ENCODE results near the gene CRACDL.

CRACDL gene

DNA sequence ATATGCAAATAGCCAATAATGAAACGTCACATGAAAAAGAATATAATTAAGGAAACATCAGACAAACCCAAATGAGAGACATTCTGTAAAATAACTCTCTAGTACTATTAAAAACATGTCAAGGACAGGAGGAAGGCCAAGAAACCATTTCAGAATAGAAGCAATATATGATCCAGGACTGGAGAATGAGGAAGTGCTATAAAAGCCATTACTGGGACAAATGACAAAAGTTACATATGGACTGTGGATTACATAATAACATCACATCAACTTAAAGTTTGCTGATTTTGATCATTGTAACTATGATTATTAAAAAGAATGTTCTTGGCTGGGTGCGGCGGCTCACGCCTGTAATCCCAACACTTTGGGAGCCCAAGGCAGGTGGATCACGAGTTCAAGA lies 81.3 kb downstream of the CRACDL start:
- Histone ChIP-seq H3K79me2 (ENCODE audit: control insufficient read depth, insufficient read depth, low read length, unreplicated experiment) (no peaks in the 10 kb centered on the region), H3K27me3 (ENCODE audit: insufficient read depth, low read length) (no peaks in the 10 kb centered on the region), H3K4me1 (ENCODE audit: control insufficient read depth, insufficient read depth, low read length, unreplicated experiment) (no peaks in the 10 kb centered on the region), H2AFZ (ENCODE audit: low read length, unreplicated experiment) (no peak overlapping the region), H3K4me3 (ENCODE audit: low read depth, low read length) (no peak overlapping the region), H3K36me3 (ENCODE audit: insufficient read depth, low read length) (no peaks in the 10 kb centered on the region), H3K27ac (ENCODE audit: low read depth, low read length) (no peak overlapping the region)

- Histone ChIP-seq H2AFZ (ENCODE audit: low read length, unreplicated experiment) (no peak overlapping the region), H3K4me1 (ENCODE audit: control insufficient read depth, insufficient read depth, low read length, unreplicated experiment) (peaks cover 3% of the 10 kb centered on the region), H3K27ac (ENCODE audit: low read depth, low read length) (no peak overlapping the region), H3K36me3 (ENCODE audit: insufficient read depth, low read length) (no peaks in the 10 kb centered on the region), H3K27me3 (ENCODE audit: insufficient read depth, low read length) (no peaks in the 10 kb centered on the region), H3K79me2 (ENCODE audit: control insufficient read depth, insufficient read depth, low read length, unreplicated experiment) (no peaks in the 10 kb centered on the region), H3K4me3 (ENCODE audit: low read depth, low read length) (no peak overlapping the region)
These were observed 83.1 kb downstream of the CRACDL start for GRCh38 chr2:98852932-98853331.

GRCh38 chr2:98850074-98850473 lies 86.0 kb downstream of the CRACDL start:
- no peak overlapping the region for H3K4me3 ChIP-seq (ENCODE audit: low read depth, low read length)
- no peaks in the 10 kb centered on the region for H3K36me3 ChIP-seq (ENCODE audit: insufficient read depth, low read length)
- H2AFZ ChIP-seq (ENCODE audit: low read length, unreplicated experiment), result no peak overlapping the region
- no peaks in the 10 kb centered on the region for H3K27me3 ChIP-seq (ENCODE audit: insufficient read depth, low read length)
- H3K79me2 ChIP-seq (ENCODE audit: control insufficient read depth, insufficient read depth, low read length, unreplicated experiment), result no peaks in the 10 kb centered on the region
- no peak overlapping the region for H3K27ac ChIP-seq (ENCODE audit: low read depth, low read length)
- H3K4me1 ChIP-seq (ENCODE audit: control insufficient read depth, insufficient read depth, low read length, unreplicated experiment), result peaks cover 4% of the 10 kb centered on the region

DNA sequence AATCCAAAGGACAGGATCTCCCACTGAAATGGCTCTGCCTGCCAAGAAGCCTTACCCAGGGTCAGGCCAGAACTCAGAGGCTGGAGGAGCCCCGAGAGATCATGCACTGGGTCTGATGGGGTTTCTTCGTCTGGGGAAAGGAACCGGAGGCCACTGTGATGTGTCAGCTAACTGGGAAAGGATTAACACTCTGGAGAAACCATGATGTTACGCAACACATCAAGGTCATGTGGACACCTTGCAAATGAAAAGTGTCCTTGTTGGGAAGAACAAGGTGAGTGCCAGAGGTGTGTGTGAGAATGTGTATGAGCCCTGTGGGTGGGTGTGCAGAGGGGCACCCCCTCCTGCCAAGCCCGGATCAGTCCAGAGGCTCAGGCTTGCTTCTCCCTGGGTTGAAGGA lies 86.9 kb downstream of the CRACDL start:
- Histone ChIP-seq H2AFZ (ENCODE audit: low read length, unreplicated experiment) (no peak overlapping the region), H3K79me2 (ENCODE audit: control insufficient read depth, insufficient read depth, low read length, unreplicated experiment) (no peaks in the 10 kb centered on the region), H3K36me3 (ENCODE audit: insufficient read depth, low read length) (no peaks in the 10 kb centered on the region), H3K27ac (ENCODE audit: low read depth, low read length) (no peak overlapping the region), H3K4me1 (ENCODE audit: control insufficient read depth, insufficient read depth, low read length, unreplicated experiment) (peaks cover 4% of the 10 kb centered on the region), H3K27me3 (ENCODE audit: insufficient read depth, low read length) (no peaks in the 10 kb centered on the region), H3K4me3 (ENCODE audit: low read depth, low read length) (no peak overlapping the region)

DNA sequence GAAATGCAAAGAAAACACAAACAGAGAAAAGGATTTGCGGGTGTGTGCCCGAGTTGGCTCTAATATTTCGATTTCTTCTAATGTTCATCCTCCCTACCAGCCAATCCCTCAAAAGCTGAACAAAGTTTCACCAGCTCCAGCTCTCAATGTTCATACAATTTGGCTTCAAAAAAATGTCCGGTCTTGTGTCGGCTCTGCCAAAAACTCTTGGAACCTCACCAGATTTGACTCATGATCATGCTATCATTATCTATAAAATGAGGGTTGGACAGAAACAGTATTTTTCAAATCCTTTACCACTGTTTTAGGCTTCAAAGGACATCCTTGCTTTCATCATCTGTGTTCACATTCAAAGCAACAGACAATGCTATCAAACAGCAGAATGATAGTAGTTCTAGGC lies 88.2 kb downstream of the CRACDL start:
- no peak overlapping the region for H3K27ac ChIP-seq (ENCODE audit: low read depth, low read length)
- H3K79me2 ChIP-seq (ENCODE audit: control insufficient read depth, insufficient read depth, low read length, unreplicated experiment), result no peaks in the 10 kb centered on the region
- no peak overlapping the region for H2AFZ ChIP-seq (ENCODE audit: low read length, unreplicated experiment)
- no peaks in the 10 kb centered on the region for H3K27me3 ChIP-seq (ENCODE audit: insufficient read depth, low read length)
- no peak overlapping the region for H3K4me3 ChIP-seq (ENCODE audit: low read depth, low read length)
- no peaks in the 10 kb centered on the region for H3K36me3 ChIP-seq (ENCODE audit: insufficient read depth, low read length)
- H3K4me1 ChIP-seq (ENCODE audit: control insufficient read depth, insufficient read depth, low read length, unreplicated experiment), result peaks cover 4% of the 10 kb centered on the region

- Histone ChIP-seq H3K4me3 (ENCODE audit: low read depth, low read length) (no peak overlapping the region), H3K36me3 (ENCODE audit: insufficient read depth, low read length) (no peaks in the 10 kb centered on the region), H3K27ac (ENCODE audit: low read depth, low read length) (no peak overlapping the region), H3K27me3 (ENCODE audit: insufficient read depth, low read length) (no peaks in the 10 kb centered on the region), H3K79me2 (ENCODE audit: control insufficient read depth, insufficient read depth, low read length, unreplicated experiment) (no peaks in the 10 kb centered on the region), H3K4me1 (ENCODE audit: control insufficient read depth, insufficient read depth, low read length, unreplicated experiment) (peaks cover 4% of the 10 kb centered on the region), H2AFZ (ENCODE audit: low read length, unreplicated experiment) (no peak overlapping the region)
These were observed 90.0 kb downstream of the CRACDL start for GRCh38 chr2:98846041-98846440.

- no peak overlapping the region for H3K27ac ChIP-seq (ENCODE audit: low read depth, low read length)
- no peaks in the 10 kb centered on the region for H3K4me1 ChIP-seq (ENCODE audit: control insufficient read depth, insufficient read depth, low read length, unreplicated experiment)
These were observed 93.9 kb downstream of the CRACDL start for GRCh38 chr2:98842136-98842535.

GRCh38 chr2:98839292-98839691 lies 96.7 kb downstream of the CRACDL start:
- Histone ChIP-seq H3K27ac (ENCODE audit: low read depth, low read length) (no peak overlapping the region), H3K4me3 (ENCODE audit: low read depth, low read length) (no peak overlapping the region), H3K27me3 (ENCODE audit: insufficient read depth, low read length) (no peaks in the 10 kb centered on the region), H2AFZ (ENCODE audit: low read length, unreplicated experiment) (no peak overlapping the region), H3K4me1 (ENCODE audit: control insufficient read depth, insufficient read depth, low read length, unreplicated experiment) (no peaks in the 10 kb centered on the region), H3K36me3 (ENCODE audit: insufficient read depth, low read length) (no peaks in the 10 kb centered on the region), H3K79me2 (ENCODE audit: control insufficient read depth, insufficient read depth, low read length, unreplicated experiment) (no peaks in the 10 kb centered on the region)

More at GRCh38 chr2:98842136-98842535, 93.9 kb downstream of the CRACDL start:
- Histone ChIP-seq H3K36me3 (ENCODE audit: insufficient read depth, low read length) (no peaks in the 10 kb centered on the region), H3K27me3 (ENCODE audit: insufficient read depth, low read length) (no peaks in the 10 kb centered on the region), H3K4me3 (ENCODE audit: low read depth, low read length) (no peak overlapping the region), H2AFZ (ENCODE audit: low read length, unreplicated experiment) (no peak overlapping the region), H3K79me2 (ENCODE audit: control insufficient read depth, insufficient read depth, low read length, unreplicated experiment) (no peaks in the 10 kb centered on the region)

GRCh38 chr2:98835831-98836385 lies 100.1 kb downstream of the CRACDL start:
- H3K4me3 ChIP-seq (ENCODE audit: low read depth, low read length), result no peak overlapping the region
- no peak overlapping the region for H2AFZ ChIP-seq (ENCODE audit: low read length, unreplicated experiment)
- no peaks in the 10 kb centered on the region for H3K36me3 ChIP-seq (ENCODE audit: insufficient read depth, low read length)
- H3K79me2 ChIP-seq (ENCODE audit: control insufficient read depth, insufficient read depth, low read length, unreplicated experiment), result no peaks in the 10 kb centered on the region
- H3K27me3 ChIP-seq (ENCODE audit: insufficient read depth, low read length), result no peaks in the 10 kb centered on the region
- H3K4me1 ChIP-seq (ENCODE audit: control insufficient read depth, insufficient read depth, low read length, unreplicated experiment), result no peaks in the 10 kb centered on the region
- no peak overlapping the region for H3K27ac ChIP-seq (ENCODE audit: low read depth, low read length)

GRCh38 chr2:98833917-98834263 lies 102.1 kb downstream of the CRACDL start:
- no peaks in the 10 kb centered on the region for H3K4me1 ChIP-seq (ENCODE audit: control insufficient read depth, insufficient read depth, low read length, unreplicated experiment)
- H2AFZ ChIP-seq (ENCODE audit: low read length, unreplicated experiment), result no peak overlapping the region
- H3K79me2 ChIP-seq (ENCODE audit: control insufficient read depth, insufficient read depth, low read length, unreplicated experiment), result no peaks in the 10 kb centered on the region
- H3K36me3 ChIP-seq (ENCODE audit: insufficient read depth, low read length), result no peaks in the 10 kb centered on the region
- H3K27me3 ChIP-seq (ENCODE audit: insufficient read depth, low read length), result no peaks in the 10 kb centered on the region
- H3K27ac ChIP-seq (ENCODE audit: low read depth, low read length), result no peak overlapping the region
- H3K4me3 ChIP-seq (ENCODE audit: low read depth, low read length), result no peak overlapping the region

DNA sequence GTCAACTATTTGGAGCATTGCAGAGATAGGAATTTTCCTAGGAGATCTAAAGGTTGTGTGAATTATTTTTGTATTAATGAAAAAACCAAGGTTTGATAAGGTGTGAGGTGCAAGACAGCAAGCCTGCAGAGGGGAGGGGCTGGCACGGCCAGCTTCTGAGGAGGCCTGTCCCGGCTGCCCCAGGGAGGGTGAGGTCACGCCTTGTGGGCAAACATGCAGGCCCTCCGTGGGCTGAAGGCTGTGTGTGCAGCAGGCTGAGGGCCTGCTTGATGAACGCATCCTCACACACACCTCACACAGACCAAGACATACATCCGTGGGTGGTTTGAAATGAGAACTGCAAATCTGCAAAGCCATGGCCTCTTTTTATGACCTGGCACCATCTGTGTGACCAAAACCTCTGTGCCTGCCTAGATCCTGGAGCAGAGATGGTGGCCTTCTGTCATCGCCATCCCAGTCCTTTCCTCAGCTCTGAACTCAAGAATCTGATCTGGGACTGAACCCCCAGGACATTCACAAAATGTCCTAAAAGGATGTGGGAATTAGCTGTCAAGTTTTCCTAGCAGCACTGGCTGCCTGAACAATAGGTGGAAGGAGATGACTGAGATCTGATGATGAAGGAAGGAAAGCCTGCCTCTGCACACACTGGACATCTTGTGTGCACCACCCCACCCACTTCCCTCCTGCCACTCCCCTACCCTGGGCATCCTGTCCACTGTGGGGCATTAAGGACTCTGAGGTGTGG lies 102.7 kb downstream of the CRACDL start:
- Histone ChIP-seq H2AFZ (ENCODE audit: low read length, unreplicated experiment) (no peak overlapping the region), H3K4me1 (ENCODE audit: control insufficient read depth, insufficient read depth, low read length, unreplicated experiment) (no peaks in the 10 kb centered on the region), H3K27me3 (ENCODE audit: insufficient read depth, low read length) (peaks cover 2% of the 10 kb centered on the region; the same call in 1 of the 2 replicates), H3K36me3 (ENCODE audit: insufficient read depth, low read length) (no peaks in the 10 kb centered on the region), H3K79me2 (ENCODE audit: control insufficient read depth, insufficient read depth, low read length, unreplicated experiment) (no peaks in the 10 kb centered on the region), H3K27ac (ENCODE audit: low read depth, low read length) (no peak overlapping the region), H3K4me3 (ENCODE audit: low read depth, low read length) (no peak overlapping the region)

All from ACC112 (cell line).